Kidney glomerular epithelial cell (primary cell): ENCODE measurements around the gene DUSP14.

ENCODE experiments used
- DNase-seq: peaks from one replicate; lab custom pipeline; 2025; lab: John Stamatoyannopoulos, UW

DUSP14 gene

GRCh38 chr17:37562016-37562745, 72.5 kb downstream of the DUSP14 start:
- DNase-seq: no peak
